Mucosa of stomach (tissue), 1 donor: ENCODE measurements around the gene ANKH.

Source experiments
- H3K27me3 ChIP-seq: one replicate; pipeline ENCODE4 v1.7.0; 2013; ENCODE audit warnings: mild to moderate bottlenecking, low read length; ENCODE audit not compliant: control insufficient read depth, insufficient read depth
- H3K36me3 ChIP-seq: one replicate; pipeline ENCODE4 v1.7.0; 2013; ENCODE audit warnings: low read length; ENCODE audit not compliant: control insufficient read depth, insufficient read depth
- H3K4me1 ChIP-seq: one replicate; pipeline ENCODE4 v1.7.0; 2013; ENCODE audit warnings: mild to moderate bottlenecking, low read length; ENCODE audit not compliant: control insufficient read depth, insufficient read depth
- H3K4me3 ChIP-seq: one replicate; pipeline ENCODE4 v1.7.0; 2013; ENCODE audit warnings: low read length
- H3K9ac ChIP-seq: one replicate; pipeline ENCODE4 v1.7.0; 2013; ENCODE audit warnings: mild to moderate bottlenecking, low read length, moderate library complexity
- H3K9me3 ChIP-seq: one replicate; pipeline ENCODE4 v1.7.0; 2013; ENCODE audit warnings: mild to moderate bottlenecking, low read length, moderate library complexity; ENCODE audit not compliant: control insufficient read depth
- donor health status: Pancreatic carcinoma.

The ANKH gene

GRCh38 chr5:14759744-14760547, 111.6 kb downstream of the ANKH start:
- no peak overlapping the region for H3K9ac ChIP-seq
- no peak overlapping the region for H3K4me3 ChIP-seq
- H3K4me1 ChIP-seq = no peaks in the 10 kb centered on the region
- no peaks in the 10 kb centered on the region for H3K27me3 ChIP-seq
- H3K9me3 ChIP-seq = no peaks in the 10 kb centered on the region
- H3K36me3 ChIP-seq = no peaks in the 10 kb centered on the region

GRCh38 chr5:14757850-14758249, 113.7 kb downstream of the ANKH start:
- Histone ChIP-seq H3K4me1 (no peaks in the 10 kb centered on the region), H3K36me3 (no peaks in the 10 kb centered on the region), H3K27me3 (no peaks in the 10 kb centered on the region), H3K9me3 (no peaks in the 10 kb centered on the region), H3K9ac (no peak overlapping the region), H3K4me3 (no peak overlapping the region)

GRCh38 chr5:14756478-14756877, 115.1 kb downstream of the ANKH start:
- H3K4me1 ChIP-seq = no peaks in the 10 kb centered on the region
- no peaks in the 10 kb centered on the region for H3K27me3 ChIP-seq
- H3K36me3 ChIP-seq = no peaks in the 10 kb centered on the region
- no peak overlapping the region for H3K9ac ChIP-seq
- no peaks in the 10 kb centered on the region for H3K9me3 ChIP-seq
- no peak overlapping the region for H3K4me3 ChIP-seq

GRCh38 chr5:14753947-14754346, 117.6 kb downstream of the ANKH start:
- Histone ChIP-seq H3K27me3 (no peaks in the 10 kb centered on the region), H3K9me3 (no peaks in the 10 kb centered on the region), H3K4me1 (no peaks in the 10 kb centered on the region), H3K9ac (no peak overlapping the region), H3K36me3 (no peaks in the 10 kb centered on the region), H3K4me3 (no peak overlapping the region)

GRCh38 chr5:14753292-14753691, 118.3 kb downstream of the ANKH start:
- Histone ChIP-seq H3K4me1 (no peaks in the 10 kb centered on the region), H3K4me3 (no peak overlapping the region), H3K27me3 (no peaks in the 10 kb centered on the region), H3K9ac (no peak overlapping the region), H3K36me3 (no peaks in the 10 kb centered on the region), H3K9me3 (no peaks in the 10 kb centered on the region)

GRCh38 chr5:14752497-14753071, 119.0 kb downstream of the ANKH start:
- H3K27me3 ChIP-seq = no peaks in the 10 kb centered on the region
- no peaks in the 10 kb centered on the region for H3K36me3 ChIP-seq
- no peak overlapping the region for H3K4me3 ChIP-seq
- no peak overlapping the region for H3K9ac ChIP-seq
- H3K9me3 ChIP-seq = no peaks in the 10 kb centered on the region
- no peaks in the 10 kb centered on the region for H3K4me1 ChIP-seq

GRCh38 chr5:14750712-14751111, 120.9 kb downstream of the ANKH start:
- Histone ChIP-seq H3K9me3 (no peaks in the 10 kb centered on the region), H3K4me1 (no peaks in the 10 kb centered on the region), H3K4me3 (no peak overlapping the region), H3K9ac (no peak overlapping the region), H3K27me3 (no peaks in the 10 kb centered on the region), H3K36me3 (no peaks in the 10 kb centered on the region)

GRCh38 chr5:14749579-14750101, 121.9 kb downstream of the ANKH start:
- no peaks in the 10 kb centered on the region for H3K36me3 ChIP-seq

GRCh38 chr5:14748180-14748900, 123.2 kb downstream of the ANKH start:
- H3K27me3 ChIP-seq = no peaks in the 10 kb centered on the region
- no peaks in the 10 kb centered on the region for H3K36me3 ChIP-seq
- no peak overlapping the region for H3K9ac ChIP-seq
- no peaks in the 10 kb centered on the region for H3K9me3 ChIP-seq
- no peaks in the 10 kb centered on the region for H3K4me1 ChIP-seq
- no peak overlapping the region for H3K4me3 ChIP-seq

More at GRCh38 chr5:14749579-14750101, 121.9 kb downstream of the ANKH start:
- no peaks in the 10 kb centered on the region for H3K4me1 ChIP-seq
- H3K4me3 ChIP-seq = no peak overlapping the region
- no peaks in the 10 kb centered on the region for H3K27me3 ChIP-seq
- H3K9me3 ChIP-seq = no peaks in the 10 kb centered on the region
- H3K9ac ChIP-seq = no peak overlapping the region

- no peaks in the 10 kb centered on the region for H3K4me1 ChIP-seq
- no peak overlapping the region for H3K9ac ChIP-seq
- H3K27me3 ChIP-seq = no peaks in the 10 kb centered on the region
- no peaks in the 10 kb centered on the region for H3K9me3 ChIP-seq
- no peak overlapping the region for H3K4me3 ChIP-seq
- H3K36me3 ChIP-seq = no peaks in the 10 kb centered on the region
These were observed 125.8 kb downstream of the ANKH start for GRCh38 chr5:14745753-14746152.

- Histone ChIP-seq H3K4me3 (no peak overlapping the region), H3K4me1 (no peaks in the 10 kb centered on the region), H3K9me3 (no peaks in the 10 kb centered on the region), H3K36me3 (no peaks in the 10 kb centered on the region), H3K27me3 (no peaks in the 10 kb centered on the region), H3K9ac (no peak overlapping the region)
These were observed 126.4 kb downstream of the ANKH start for GRCh38 chr5:14745188-14745563.
